CD14-positive monocyte (primary cell): Measurements from ENCODE around the gene FRZB. TPM values are rescaled to one million over a fixed set of nuclear protein-coding genes. Genes with fewer than 3 reads are reported as not detected.

ENCODE experiments used
- DNase-seq, 3 donors: peaks; one replicate each; pipeline ENCODE4 v3.0.0-alpha.2; 2011 to 2022
- H2AFZ ChIP-seq: 2 replicates; pipeline ENCODE4 v1.6.0; 2012; ENCODE audit warnings: mild to moderate bottlenecking, low read depth, low read length, inconsistent platforms; ENCODE audit not compliant: insufficient read depth, poor library complexity, severe bottlenecking
- H3K27ac ChIP-seq, 2 donors: 1 replicate in 1 of 2; 2 replicates in 1 of 2; pipeline ENCODE4 v1.5.1; 2012 to 2013; ENCODE audit warnings: low read length in 2 of 2, control low read depth in 1 of 2, inconsistent platforms in 1 of 2, low read depth in 1 of 2, mild to moderate bottlenecking in 1 of 2
- H3K27me3 ChIP-seq, 2 donors: one replicate each; pipeline versions ENCODE4 v1.6.0 to v1.6.1; 2011 to 2013; ENCODE audit warnings: low read length in 2 of 2; ENCODE audit not compliant: control insufficient read depth in 2 of 2, insufficient read depth in 2 of 2
- H3K36me3 ChIP-seq, 2 donors: replicated peaks in 1 of 2; 1 replicate in 1 of 2; 2 replicates in 1 of 2; pipeline versions ENCODE4 v1.5.1 to v1.6.1; 2012 to 2013; ENCODE audit warnings: low read length in 2 of 2, control low read depth in 1 of 2, inconsistent platforms in 1 of 2, mild to moderate bottlenecking in 1 of 2; ENCODE audit not compliant: insufficient read depth in 2 of 2, control insufficient read depth in 1 of 2
- H3K4me1 ChIP-seq, 2 donors: 1 replicate in 1 of 2; 2 replicates in 1 of 2; pipeline versions ENCODE4 v1.5.1 to v1.6.1; 2012 to 2013; ENCODE audit warnings: low read length in 2 of 2, control low read depth in 1 of 2, inconsistent platforms in 1 of 2, mild to moderate bottlenecking in 1 of 2, moderate library complexity in 1 of 2; ENCODE audit not compliant: insufficient read depth in 2 of 2, control insufficient read depth in 1 of 2
- H3K4me2 ChIP-seq: replicated peaks from 2 replicates; pipeline ENCODE3; 2012; ENCODE audit warnings: low read length, moderate library complexity, mild to moderate bottlenecking; ENCODE audit not compliant: poor library complexity, severe bottlenecking; ENCODE audit errors: extremely low read depth
- H3K4me3 ChIP-seq, 3 experiments: fragments of 200-600 bp in 1 of 3; sonication (generic) in 1 of 3; replicated peaks in 1 of 3; 1 replicate in 2 of 3; 2 replicates in 1 of 3; pipeline ENCODE4 v1.5.1; 2011 to 2013; ENCODE audit warnings: low read length in 3 of 3, mild to moderate bottlenecking in 3 of 3, control low read depth in 2 of 3, low read depth in 2 of 3, inconsistent platforms in 1 of 3, moderate library complexity in 1 of 3
- H3K79me2 ChIP-seq: 2 replicates; pipeline ENCODE4 v1.6.0; 2012; ENCODE audit warnings: mild to moderate bottlenecking, control low read depth, inconsistent platforms, low read length, moderate library complexity; ENCODE audit not compliant: insufficient read depth
- H3K9ac ChIP-seq: 2 replicates; pipeline ENCODE4 v1.6.0; 2017; ENCODE audit warnings: low read length, mild to moderate bottlenecking; ENCODE audit not compliant: insufficient read depth, poor library complexity, severe bottlenecking
- H3K9me3 ChIP-seq, 2 donors: replicated peaks in 1 of 2; 1 replicate in 1 of 2; 2 replicates in 1 of 2; pipeline versions ENCODE4 v1.5.1 to v1.6.1; 2012 to 2013; ENCODE audit warnings: low read length in 2 of 2, control low read depth in 1 of 2; ENCODE audit not compliant: control insufficient read depth in 1 of 2, insufficient read depth in 1 of 2
- H4K20me1 ChIP-seq: 2 replicates; pipeline ENCODE4 v1.6.0; 2012; ENCODE audit warnings: mild to moderate bottlenecking, low read length, control low read depth, moderate library complexity; ENCODE audit not compliant: insufficient read depth
- H3K27ac Mint-ChIP-seq, 7 donors: one replicate each; pipeline ENCODE4 v1.8.0; 2020; ENCODE audit warnings: mild to moderate bottlenecking in 7 of 7, mixed read lengths in 7 of 7, moderate library complexity in 6 of 7, inconsistent platforms in 2 of 7
- H3K27me3 Mint-ChIP-seq, 3 donors: one replicate each; pipeline ENCODE4 v1.8.0; 2021 to 2022; ENCODE audit warnings: low read depth in 3 of 3, mild to moderate bottlenecking in 3 of 3, mixed read lengths in 3 of 3, moderate library complexity in 3 of 3, inconsistent platforms in 1 of 3
- H3K36me3 Mint-ChIP-seq, 2 donors: one replicate each; pipeline ENCODE4 v1.8.0; 2020; ENCODE audit warnings: mixed read lengths in 2 of 2, inconsistent platforms in 1 of 2, mild to moderate bottlenecking in 1 of 2
- H3K4me1 Mint-ChIP-seq: one replicate; pipeline ENCODE4 v1.8.0; 2020; ENCODE audit warnings: mild to moderate bottlenecking, mixed read lengths
- H3K4me3 Mint-ChIP-seq, 2 donors: one replicate each; pipeline ENCODE4 v1.8.0; 2020; ENCODE audit warnings: mild to moderate bottlenecking in 2 of 2, mixed read lengths in 2 of 2, moderate library complexity in 1 of 2
- H3K9me3 Mint-ChIP-seq, 7 donors: one replicate each; pipeline ENCODE4 v1.8.0; 2020 to 2022; ENCODE audit warnings: mixed read lengths in 7 of 7, mild to moderate bottlenecking in 6 of 7, moderate library complexity in 6 of 7, inconsistent platforms in 2 of 7
- CTCF ChIP-seq: fragments of 200-600 bp; IDR thresholded peaks from one replicate; pipeline ENCODE4 v1.8.0; 2022; ENCODE audit warnings: antibody characterized with exemption, mild to moderate bottlenecking
- WGBS: methylation state at CpG from one replicate; pipeline ENCODE4 v1.1.5; 2013; ENCODE audit warnings: missing lambda C conversion rate; ENCODE audit not compliant: insufficient coverage; 5-methylcytosine and 5-hydroxymethylcytosine counted together
- intact Hi-C, 2 donors: fragments of 100-400 bp; cut with micrococcal nuclease; formaldehyde crosslinking; loops; one replicate each; pipeline versions ENCODE4 v1.15.0 to v1.15.1; 2023
- polyA plus RNA-seq, 3 donors: library from polyadenylated mRNA; depleted of rRNA in 1 of 3; unstranded in 2 of 3; stranded (reverse) in 1 of 3; fragments of 300-500 nt in 2 of 3; fragments of >200 nt in 1 of 3; fragmentation: Illumina TruSeq in 2 of 3; gene quantifications; 1 replicate in 2 of 3; 2 replicates in 1 of 3; pipeline ENCODE4 v1.2.3, GENCODE V29; 2012 to 2021

FRZB gene
- polyA plus RNA-seq, 3 donors = not detected

GRCh38 chr2:182836451-182836850 is 30.0 kb downstream of the FRZB start:
- peaks cover 0 to 3% (median 0%) of the 10 kb centered on the region in 3 donors for H3K27me3 Mint-ChIP-seq
- H3K4me3 Mint-ChIP-seq = no peak overlapping the region
- no peaks in the 10 kb centered on the region for H3K36me3 ChIP-seq
- no peaks in the 10 kb centered on the region for H3K4me1 Mint-ChIP-seq
- H3K36me3 Mint-ChIP-seq = no peaks in the 10 kb centered on the region
- no peak overlapping the region for H3K27ac ChIP-seq
- no peaks in the 10 kb centered on the region for H4K20me1 ChIP-seq
- H3K9me3 Mint-ChIP-seq = peaks cover 0 to 3% (median 0%) of the 10 kb centered on the region in 7 donors
- no peak for TF ChIP-seq CTCF
- no peak overlapping the region for H3K4me2 ChIP-seq
- H3K9me3 ChIP-seq = no peaks in the 10 kb centered on the region
- WGBS = no CpG with 5 or more reads among the region's 3 CpGs
- H3K4me1 ChIP-seq = no peaks in the 10 kb centered on the region
- no peak overlapping the region for H3K4me3 ChIP-seq
- no peaks in the 10 kb centered on the region for H3K79me2 ChIP-seq
- no peak overlapping the region for H3K9ac ChIP-seq
- DNase-seq = no peak
- no peaks in the 10 kb centered on the region for H3K27me3 ChIP-seq
- intact Hi-C loops = no loop called here
- no peak overlapping the region for H2AFZ ChIP-seq
- H3K27ac Mint-ChIP-seq = no peak overlapping the region

GRCh38 chr2:182834293-182834692 is 32.1 kb downstream of the FRZB start:
- peaks cover 0 to 4% (median 0%) of the 10 kb centered on the region in 7 donors for H3K9me3 Mint-ChIP-seq
- H3K36me3 ChIP-seq = no peaks in the 10 kb centered on the region
- no peaks in the 10 kb centered on the region for H3K36me3 Mint-ChIP-seq
- no peak for DNase-seq
- peaks cover 0 to 3% (median 0%) of the 10 kb centered on the region in 3 donors for H3K27me3 Mint-ChIP-seq
- no peaks in the 10 kb centered on the region for H3K9me3 ChIP-seq
- intact Hi-C loops = no loop called here
- no peak overlapping the region for H3K4me3 ChIP-seq
- no CpG with 5 or more reads among the region's 1 CpG for WGBS
- H3K79me2 ChIP-seq = no peaks in the 10 kb centered on the region
- H4K20me1 ChIP-seq = no peaks in the 10 kb centered on the region
- H3K27ac ChIP-seq = no peak overlapping the region
- TF ChIP-seq CTCF = no peak
- H3K4me1 Mint-ChIP-seq = no peaks in the 10 kb centered on the region
- H3K4me3 Mint-ChIP-seq = no peak overlapping the region
- H2AFZ ChIP-seq = no peak overlapping the region
- H3K27me3 ChIP-seq = no peaks in the 10 kb centered on the region
- no peak overlapping the region for H3K4me2 ChIP-seq
- H3K9ac ChIP-seq = no peak overlapping the region
- no peak overlapping the region for H3K27ac Mint-ChIP-seq
- no peaks in the 10 kb centered on the region for H3K4me1 ChIP-seq
